ENCODE measurements around the gene TGM3.

The TGM3 gene

DNA sequence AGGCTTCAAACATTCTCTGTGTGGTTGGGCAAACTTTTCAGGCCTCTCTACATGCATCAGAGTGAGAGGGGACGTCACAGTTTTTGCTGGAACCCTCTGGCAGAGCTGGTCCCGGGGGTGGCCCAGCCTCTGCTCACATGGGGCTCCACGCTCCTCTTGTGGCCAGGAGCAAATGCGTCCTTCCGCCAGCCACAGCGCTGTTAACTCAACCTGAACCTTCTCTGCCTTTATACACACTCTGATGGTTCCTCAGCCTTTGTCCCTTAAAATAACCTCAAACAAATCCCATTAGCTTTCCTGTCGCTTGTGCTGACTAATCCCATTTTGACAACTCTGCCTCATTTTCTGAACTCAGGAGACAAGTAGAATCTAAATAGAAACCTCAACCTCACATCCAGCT lies 45.5 kb downstream of the TGM3 start:
- Histone ChIP-seq H3K36me3 (ENCODE audit: insufficient read depth, low read length) (no peaks in the 10 kb centered on the region), H3K4me3 (ENCODE audit: low read depth in 1 of 2, low read length in 2 of 2) (no peak overlapping the region), H3K27me3 (ENCODE audit: control insufficient read depth in 1 of 2, insufficient read depth in 2 of 2, low read length in 2 of 2) (no peaks in the 10 kb centered on the region), H3K9me3 (ENCODE audit: low read length) (no peaks in the 10 kb centered on the region), H3K9ac (ENCODE audit: low read length) (no peak overlapping the region), H3K27ac (ENCODE audit: low read depth, low read length) (no peak overlapping the region), H3K4me1 (ENCODE audit: insufficient read depth, low read length) (no peaks in the 10 kb centered on the region)

DNA sequence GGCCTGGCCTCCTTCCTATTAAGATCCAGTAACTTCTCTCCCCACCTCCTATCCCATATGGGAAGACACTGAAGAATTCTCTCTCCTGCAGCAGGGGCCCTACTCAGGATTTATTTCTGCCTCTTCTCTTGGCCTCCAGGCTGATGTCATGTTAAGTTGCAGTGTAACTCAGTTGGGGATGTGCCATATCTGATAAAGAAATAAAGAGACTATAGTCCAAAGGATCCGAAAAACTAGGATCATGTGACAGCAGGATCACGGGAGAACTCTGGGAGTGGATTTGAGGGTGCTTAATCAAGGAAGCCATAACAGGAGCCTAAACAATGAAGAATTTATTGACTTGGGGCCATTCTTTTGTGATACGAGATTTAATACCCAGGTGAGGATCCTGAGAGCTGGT lies 46.4 kb downstream of the TGM3 start:
- Histone ChIP-seq H3K4me1 (ENCODE audit: insufficient read depth, low read length) (no peaks in the 10 kb centered on the region), H3K36me3 (ENCODE audit: insufficient read depth, low read length) (no peaks in the 10 kb centered on the region), H3K27me3 (ENCODE audit: control insufficient read depth in 1 of 2, insufficient read depth in 2 of 2, low read length in 2 of 2) (no peaks in the 10 kb centered on the region), H3K4me3 (ENCODE audit: low read depth in 1 of 2, low read length in 2 of 2) (no peak overlapping the region), H3K9me3 (ENCODE audit: low read length) (no peaks in the 10 kb centered on the region), H3K9ac (ENCODE audit: low read length) (no peak overlapping the region), H3K27ac (ENCODE audit: low read depth, low read length) (no peak overlapping the region)

DNA sequence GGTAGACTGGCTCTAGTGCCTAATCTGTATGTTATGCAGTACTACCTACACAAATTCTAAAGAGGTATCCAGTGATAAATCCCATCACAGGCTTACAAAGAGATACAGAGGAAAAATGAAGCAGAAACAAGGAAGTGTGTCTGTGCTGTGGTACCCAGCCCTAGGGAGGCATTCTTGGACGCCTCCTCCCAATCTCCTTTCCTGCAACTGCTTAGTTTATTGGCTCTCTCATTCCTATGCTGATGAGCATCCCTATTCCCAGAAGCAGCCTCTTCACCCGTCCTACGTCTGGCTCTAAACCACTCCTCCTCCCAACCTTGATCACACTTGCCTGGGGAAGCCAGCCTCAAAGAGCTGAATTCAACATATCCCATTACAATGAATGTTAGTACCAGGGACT lies 50.4 kb downstream of the TGM3 start:
- H3K27me3 ChIP-seq (ENCODE audit: control insufficient read depth in 1 of 2, insufficient read depth in 2 of 2, low read length in 2 of 2), result peaks cover 0 to 4% of the 10 kb centered on the region in 2 donors
- no peak overlapping the region for H3K27ac ChIP-seq (ENCODE audit: low read depth, low read length)
- no peak overlapping the region for H3K4me3 ChIP-seq (ENCODE audit: low read depth in 1 of 2, low read length in 2 of 2)
- H3K9ac ChIP-seq (ENCODE audit: low read length), result no peak overlapping the region
- H3K36me3 ChIP-seq (ENCODE audit: insufficient read depth, low read length), result no peaks in the 10 kb centered on the region
- no peaks in the 10 kb centered on the region for H3K4me1 ChIP-seq (ENCODE audit: insufficient read depth, low read length)
- H3K9me3 ChIP-seq (ENCODE audit: low read length), result no peaks in the 10 kb centered on the region

DNA sequence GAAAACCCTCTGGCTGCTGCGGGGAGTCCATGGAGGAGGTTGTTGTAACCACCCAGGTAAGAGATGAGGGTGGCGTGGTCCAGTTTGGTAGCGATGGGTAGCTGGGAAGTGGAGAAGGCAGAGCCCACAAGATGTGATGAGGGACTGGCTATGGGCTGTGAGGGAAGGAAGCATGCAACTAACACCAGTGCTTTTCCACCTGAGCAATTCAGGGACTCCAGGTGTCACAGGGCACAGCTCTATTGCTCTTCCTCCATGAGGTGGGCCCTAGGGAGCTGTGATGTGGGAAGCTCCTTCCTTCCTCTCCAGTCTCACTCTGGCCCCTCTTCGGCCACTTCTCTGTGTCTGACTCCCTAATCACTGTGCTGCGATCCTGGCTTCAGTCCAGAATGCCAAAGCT lies 52.5 kb downstream of the TGM3 start:
- Histone ChIP-seq H3K4me1 (ENCODE audit: insufficient read depth, low read length) (no peaks in the 10 kb centered on the region), H3K9me3 (ENCODE audit: low read length) (no peaks in the 10 kb centered on the region), H3K27ac (ENCODE audit: low read depth, low read length) (no peak overlapping the region)

DNA sequence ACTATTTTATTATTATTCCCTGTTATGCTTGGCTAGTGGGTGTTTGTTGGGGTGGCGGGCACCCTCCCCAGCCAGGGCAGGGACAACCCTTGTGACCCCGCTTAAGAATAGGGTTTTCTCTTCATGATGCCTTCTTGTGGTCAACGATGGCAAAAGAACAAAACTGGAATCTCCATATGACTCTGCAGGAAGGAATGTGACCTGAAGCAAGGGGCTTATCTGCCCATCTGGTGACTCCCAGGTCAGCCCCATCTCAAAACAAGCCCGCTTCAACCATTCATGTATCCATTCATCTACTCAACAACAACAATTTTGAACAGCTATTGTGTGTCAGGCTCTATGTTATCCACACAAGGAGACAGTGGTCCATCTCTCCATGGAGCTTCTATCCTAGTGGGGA lies 54.0 kb downstream of the TGM3 start:
- no peaks in the 10 kb centered on the region for H3K4me1 ChIP-seq (ENCODE audit: insufficient read depth, low read length)
- H3K9ac ChIP-seq (ENCODE audit: low read length), result no peak overlapping the region
- H3K9me3 ChIP-seq (ENCODE audit: low read length), result no peaks in the 10 kb centered on the region
- no peak overlapping the region for H3K27ac ChIP-seq (ENCODE audit: low read depth, low read length)
- H3K27me3 ChIP-seq (ENCODE audit: control insufficient read depth in 1 of 2, insufficient read depth in 2 of 2, low read length in 2 of 2), result peaks cover 0 to 4% of the 10 kb centered on the region in 2 donors
- H3K36me3 ChIP-seq (ENCODE audit: insufficient read depth, low read length), result no peaks in the 10 kb centered on the region
- no peak overlapping the region for H3K4me3 ChIP-seq (ENCODE audit: low read depth in 1 of 2, low read length in 2 of 2)

More for the DNA sequence above, 52.5 kb downstream of the TGM3 start:
- Histone ChIP-seq H3K9ac (ENCODE audit: low read length) (no peak overlapping the region), H3K36me3 (ENCODE audit: insufficient read depth, low read length) (no peaks in the 10 kb centered on the region), H3K4me3 (ENCODE audit: low read depth in 1 of 2, low read length in 2 of 2) (no peak overlapping the region), H3K27me3 (ENCODE audit: control insufficient read depth in 1 of 2, insufficient read depth in 2 of 2, low read length in 2 of 2) (peaks cover 0 to 4% of the 10 kb centered on the region in 2 donors)

DNA sequence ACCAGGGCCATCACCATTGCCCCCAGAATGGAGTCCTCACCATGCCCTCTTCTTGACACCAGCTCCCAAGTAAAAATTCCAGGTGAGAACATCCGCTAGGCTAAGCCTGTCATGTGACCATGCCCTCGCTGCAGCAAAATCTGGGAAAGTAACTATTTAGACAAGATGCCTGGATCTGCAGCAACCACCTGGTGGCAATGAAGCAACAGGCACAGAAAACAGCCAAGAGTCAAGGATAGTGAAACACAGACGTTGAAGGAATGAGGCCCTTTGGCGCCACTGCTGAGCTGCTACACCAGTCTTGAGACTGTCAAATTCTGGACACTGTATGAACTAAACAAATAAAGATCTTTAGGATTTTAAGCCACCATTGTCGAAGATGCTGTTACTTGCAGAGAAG lies 54.8 kb downstream of the TGM3 start:
- Histone ChIP-seq H3K9me3 (ENCODE audit: low read length) (no peaks in the 10 kb centered on the region), H3K36me3 (ENCODE audit: insufficient read depth, low read length) (no peaks in the 10 kb centered on the region)

DNA sequence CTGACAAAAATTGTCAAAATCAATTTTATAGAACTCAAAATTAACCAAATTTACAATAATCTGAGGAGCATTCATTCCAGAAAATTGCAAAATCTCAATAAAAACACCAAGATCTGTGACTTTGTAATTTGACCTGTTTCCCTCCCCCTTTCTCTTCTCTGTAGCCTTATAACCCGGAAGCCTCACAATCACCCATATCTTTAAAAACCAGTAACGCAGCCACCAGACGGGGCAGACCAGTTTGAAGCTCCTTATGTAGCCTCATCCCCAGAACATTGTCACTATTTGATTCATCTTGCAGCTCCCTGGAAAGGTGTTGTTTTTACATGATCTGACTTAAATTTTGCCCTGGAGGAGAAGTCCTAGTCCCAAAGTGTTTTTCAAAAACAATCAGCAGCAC lies 57.4 kb downstream of the TGM3 start:
- Histone ChIP-seq H3K9me3 (ENCODE audit: low read length) (no peaks in the 10 kb centered on the region), H3K4me3 (ENCODE audit: low read depth in 1 of 2, low read length in 2 of 2) (no peak overlapping the region), H3K9ac (ENCODE audit: low read length) (no peak overlapping the region), H3K27me3 (ENCODE audit: control insufficient read depth in 1 of 2, insufficient read depth in 2 of 2, low read length in 2 of 2) (peaks cover 0 to 4% of the 10 kb centered on the region in 2 donors), H3K36me3 (ENCODE audit: insufficient read depth, low read length) (no peaks in the 10 kb centered on the region), H3K27ac (ENCODE audit: low read depth, low read length) (no peak overlapping the region), H3K4me1 (ENCODE audit: insufficient read depth, low read length) (no peaks in the 10 kb centered on the region)

More for the DNA sequence above, 54.8 kb downstream of the TGM3 start:
- Histone ChIP-seq H3K27me3 (ENCODE audit: control insufficient read depth in 1 of 2, insufficient read depth in 2 of 2, low read length in 2 of 2) (peaks cover 0 to 4% of the 10 kb centered on the region in 2 donors), H3K4me1 (ENCODE audit: insufficient read depth, low read length) (no peaks in the 10 kb centered on the region), H3K27ac (ENCODE audit: low read depth, low read length) (no peak overlapping the region), H3K9ac (ENCODE audit: low read length) (no peak overlapping the region), H3K4me3 (ENCODE audit: low read depth in 1 of 2, low read length in 2 of 2) (no peak overlapping the region)

DNA sequence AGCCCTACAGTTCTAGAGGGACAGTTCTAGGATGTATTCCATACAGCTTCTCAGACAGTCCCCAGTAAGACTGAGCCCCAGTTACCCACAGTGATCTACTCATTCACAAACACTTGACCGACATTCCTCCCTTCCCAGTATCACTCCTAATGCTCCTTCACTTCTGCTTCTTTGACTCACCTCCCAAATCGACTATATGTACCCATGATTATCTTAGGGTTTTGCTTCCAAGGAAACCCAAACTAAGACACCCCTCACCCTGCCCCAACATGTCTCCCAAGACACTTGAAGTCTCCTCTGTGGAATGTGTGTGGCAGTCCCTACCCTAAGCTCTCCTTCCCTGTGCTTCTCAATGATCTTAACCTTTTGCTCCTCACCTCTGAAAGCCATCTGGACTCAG lies 61.3 kb downstream of the TGM3 start:
- Histone ChIP-seq H3K9me3 (ENCODE audit: low read length) (no peaks in the 10 kb centered on the region), H3K4me1 (ENCODE audit: insufficient read depth, low read length) (no peaks in the 10 kb centered on the region), H3K27me3 (ENCODE audit: control insufficient read depth in 1 of 2, insufficient read depth in 2 of 2, low read length in 2 of 2) (no peaks in the 10 kb centered on the region), H3K4me3 (ENCODE audit: low read depth in 1 of 2, low read length in 2 of 2) (no peak overlapping the region), H3K27ac (ENCODE audit: low read depth, low read length) (no peak overlapping the region), H3K36me3 (ENCODE audit: insufficient read depth, low read length) (no peaks in the 10 kb centered on the region), H3K9ac (ENCODE audit: low read length) (no peak overlapping the region)

DNA sequence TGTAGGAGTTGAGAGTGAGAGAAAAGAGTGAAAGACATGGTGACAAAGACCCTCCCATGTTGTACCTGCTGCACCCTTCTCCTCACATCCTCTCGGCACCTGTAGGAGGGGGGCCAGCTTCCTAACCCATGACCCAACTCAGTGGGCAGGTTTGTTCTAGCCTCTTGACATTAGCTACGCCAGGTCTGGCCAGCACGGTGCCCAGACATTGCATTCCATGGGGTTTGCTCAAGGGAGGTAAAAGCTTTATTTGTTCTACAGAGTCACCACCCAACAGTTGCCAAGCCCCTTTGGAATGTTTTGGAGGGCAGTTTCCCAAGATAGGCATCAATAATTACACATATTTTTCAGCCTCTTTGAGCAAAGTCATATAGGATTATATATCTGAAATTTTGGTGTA lies 62.2 kb downstream of the TGM3 start:
- Histone ChIP-seq H3K4me1 (ENCODE audit: insufficient read depth, low read length) (no peaks in the 10 kb centered on the region), H3K36me3 (ENCODE audit: insufficient read depth, low read length) (no peaks in the 10 kb centered on the region), H3K9ac (ENCODE audit: low read length) (no peak overlapping the region), H3K9me3 (ENCODE audit: low read length) (no peaks in the 10 kb centered on the region), H3K4me3 (ENCODE audit: low read depth in 1 of 2, low read length in 2 of 2) (no peak overlapping the region), H3K27ac (ENCODE audit: low read depth, low read length) (no peak overlapping the region), H3K27me3 (ENCODE audit: control insufficient read depth in 1 of 2, insufficient read depth in 2 of 2, low read length in 2 of 2) (no peaks in the 10 kb centered on the region)

DNA sequence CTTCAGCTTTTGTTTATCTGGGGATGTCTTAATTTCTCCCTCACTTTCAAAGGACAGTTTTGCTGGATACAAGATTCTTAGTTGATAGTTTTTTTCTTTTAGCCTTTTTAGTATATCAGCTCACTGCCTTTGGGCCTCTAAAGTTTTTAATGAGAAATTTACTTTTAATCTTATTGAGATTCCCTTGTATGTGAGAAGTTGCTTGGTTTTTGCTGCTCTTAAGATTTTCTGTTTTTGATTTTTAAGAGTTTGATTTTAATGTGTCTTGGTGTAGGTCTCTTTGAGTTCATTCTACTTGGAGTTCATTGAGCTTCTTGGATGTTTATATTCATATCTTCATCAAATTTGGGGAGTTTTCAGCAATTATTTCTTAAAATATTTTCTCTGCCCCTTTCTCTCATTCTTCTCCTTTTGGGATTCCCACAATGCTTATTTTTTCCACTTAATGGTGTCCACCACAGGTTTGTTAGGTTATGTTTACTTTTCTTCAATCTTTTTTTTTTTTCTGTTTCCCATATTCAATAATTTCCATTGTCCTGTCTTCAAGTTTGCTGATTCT lies 65.3 kb downstream of the TGM3 start:
- no peak overlapping the region for H3K4me3 ChIP-seq (ENCODE audit: low read depth in 1 of 2, low read length in 2 of 2)
- H3K9me3 ChIP-seq (ENCODE audit: low read length), result no peaks in the 10 kb centered on the region
- no peaks in the 10 kb centered on the region for H3K27me3 ChIP-seq (ENCODE audit: control insufficient read depth in 1 of 2, insufficient read depth in 2 of 2, low read length in 2 of 2)
- H3K36me3 ChIP-seq (ENCODE audit: insufficient read depth, low read length), result no peaks in the 10 kb centered on the region
- no peak overlapping the region for H3K9ac ChIP-seq (ENCODE audit: low read length)
- no peaks in the 10 kb centered on the region for H3K4me1 ChIP-seq (ENCODE audit: insufficient read depth, low read length)
- no peak overlapping the region for H3K27ac ChIP-seq (ENCODE audit: low read depth, low read length)

DNA sequence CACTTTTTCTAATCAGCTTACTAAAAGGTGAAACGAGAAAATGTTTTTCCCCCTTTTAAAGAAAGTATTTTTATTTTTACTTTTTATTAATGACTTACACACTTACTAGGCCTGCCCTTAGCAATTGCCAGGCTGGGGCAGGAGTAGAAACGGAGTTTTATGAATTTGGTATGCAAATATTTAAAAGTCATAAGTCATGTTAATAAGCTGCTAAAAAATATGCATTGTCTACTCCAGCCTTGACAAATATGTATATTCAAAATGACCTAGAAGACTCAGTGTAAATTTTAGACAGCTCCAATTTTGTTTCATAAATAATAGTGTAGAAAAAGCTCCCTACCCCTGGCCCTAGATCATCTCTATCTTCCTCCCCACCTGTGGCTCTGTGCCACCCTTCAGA lies 67.4 kb downstream of the TGM3 start:
- Histone ChIP-seq H3K4me1 (ENCODE audit: insufficient read depth, low read length) (no peaks in the 10 kb centered on the region), H3K4me3 (ENCODE audit: low read depth in 1 of 2, low read length in 2 of 2) (no peak overlapping the region), H3K9me3 (ENCODE audit: low read length) (no peaks in the 10 kb centered on the region), H3K27ac (ENCODE audit: low read depth, low read length) (no peak overlapping the region), H3K9ac (ENCODE audit: low read length) (no peak overlapping the region), H3K27me3 (ENCODE audit: control insufficient read depth in 1 of 2, insufficient read depth in 2 of 2, low read length in 2 of 2) (no peaks in the 10 kb centered on the region), H3K36me3 (ENCODE audit: insufficient read depth, low read length) (no peaks in the 10 kb centered on the region)

DNA sequence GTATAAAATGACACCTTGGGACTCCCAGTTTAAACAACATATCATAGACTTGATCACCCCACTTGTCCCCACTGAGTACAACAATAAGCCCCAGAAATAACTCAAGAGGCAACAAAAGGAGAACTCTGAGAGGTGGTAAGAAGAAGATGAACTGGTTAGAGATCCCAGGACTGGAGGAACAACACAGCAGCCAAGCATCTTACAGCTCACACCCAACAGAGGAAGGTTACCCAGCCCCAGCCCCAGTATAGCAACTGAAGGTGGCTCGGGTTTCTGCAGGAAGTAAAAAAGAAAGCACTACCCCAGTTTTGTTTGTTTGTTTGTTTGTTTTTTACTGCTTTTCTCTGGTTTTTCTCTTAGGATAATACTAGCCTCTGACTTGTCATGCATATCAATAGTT lies 67.8 kb downstream of the TGM3 start:
- Histone ChIP-seq H3K36me3 (ENCODE audit: insufficient read depth, low read length) (no peaks in the 10 kb centered on the region), H3K9me3 (ENCODE audit: low read length) (no peaks in the 10 kb centered on the region), H3K4me1 (ENCODE audit: insufficient read depth, low read length) (no peaks in the 10 kb centered on the region), H3K27ac (ENCODE audit: low read depth, low read length) (no peak overlapping the region), H3K27me3 (ENCODE audit: control insufficient read depth in 1 of 2, insufficient read depth in 2 of 2, low read length in 2 of 2) (no peaks in the 10 kb centered on the region), H3K4me3 (ENCODE audit: low read depth in 1 of 2, low read length in 2 of 2) (no peak overlapping the region), H3K9ac (ENCODE audit: low read length) (no peak overlapping the region)
